Measurements from ENCODE around the gene NECAB2. TPM values are rescaled to one million over a fixed set of nuclear protein-coding genes. Genes with fewer than 3 reads are reported as not detected.

Gene NECAB2
- total and polyA plus RNA-seq, 2 experiments from 2014 or later, result 1.6 to 5.1 TPM

DNA sequence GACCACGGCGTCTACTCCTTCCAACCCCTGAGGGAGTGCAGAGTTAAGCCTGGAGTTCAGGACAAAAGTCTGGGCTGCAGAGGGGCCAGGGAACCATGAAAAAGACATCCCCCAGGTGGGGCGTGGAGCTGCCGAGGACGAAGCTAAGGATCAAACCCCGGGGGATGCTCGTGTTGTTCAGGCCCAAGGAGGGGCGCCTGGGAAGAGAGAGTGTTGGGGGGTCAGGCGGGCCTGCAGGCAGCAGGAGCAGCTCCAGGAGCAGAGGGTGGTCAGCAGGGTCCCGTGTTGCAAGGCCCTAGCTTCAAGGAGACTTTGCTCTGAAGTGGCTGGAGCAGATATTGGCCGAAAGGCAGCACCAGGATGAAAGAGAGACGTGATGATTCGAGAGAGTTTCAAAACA, 26.7 kb downstream of the NECAB2 start:
- Histone ChIP-seq H3K4me1 (ENCODE audit: insufficient read depth) (peaks cover 3% of the 10 kb centered on the region; the same call in 1 of the 2 replicates), H3K4me3 (no peak overlapping the region), H2AFZ (no peak overlapping the region), H3F3A (replicated peaks; ENCODE audit: low read depth) (no peaks in the 10 kb centered on the region), H3K27me3 (ENCODE audit: insufficient read depth) (no peaks in the 10 kb centered on the region), H3K9me2 (ENCODE audit: insufficient read depth) (no peaks in the 10 kb centered on the region), H3K79me2 (replicated peaks; ENCODE audit: insufficient read depth) (no peaks in the 10 kb centered on the region), H3K36me3 (ENCODE audit: insufficient read depth) (no peaks in the 10 kb centered on the region), H3K27ac (ENCODE audit: low read depth) (no peak overlapping the region), H4K20me1 (replicated peaks; ENCODE audit: insufficient read depth) (no peaks in the 10 kb centered on the region), H3K4me2 (no peak overlapping the region)
- Mint-ChIP-seq H3K9me3 (no peaks in the 10 kb centered on the region), H3K36me3 (ENCODE audit: low read depth) (no peaks in the 10 kb centered on the region), H3K4me3 (no peak overlapping the region), H3K27me3 (ENCODE audit: insufficient read depth, low read depth, poor library complexity) (peaks cover 18% of the 10 kb centered on the region), H3K4me1 (peaks cover 18% of the 10 kb centered on the region), H3K27ac (no peak overlapping the region)
- TF ChIP-seq NANOG (IDR thresholded peaks at IDR 0.05; ENCODE audit: borderline replicate concordance), result no peak
- no peak for TF ChIP-seq EZH2 (IDR thresholded peaks at IDR 0.05; ENCODE audit: low read depth, unreplicated experiment)
- no peak for TF ChIP-seq ZNF462 (CRISPR knock-in tag; IDR thresholded peaks at IDR 0.05)
- TF ChIP-seq, protein P1, sequence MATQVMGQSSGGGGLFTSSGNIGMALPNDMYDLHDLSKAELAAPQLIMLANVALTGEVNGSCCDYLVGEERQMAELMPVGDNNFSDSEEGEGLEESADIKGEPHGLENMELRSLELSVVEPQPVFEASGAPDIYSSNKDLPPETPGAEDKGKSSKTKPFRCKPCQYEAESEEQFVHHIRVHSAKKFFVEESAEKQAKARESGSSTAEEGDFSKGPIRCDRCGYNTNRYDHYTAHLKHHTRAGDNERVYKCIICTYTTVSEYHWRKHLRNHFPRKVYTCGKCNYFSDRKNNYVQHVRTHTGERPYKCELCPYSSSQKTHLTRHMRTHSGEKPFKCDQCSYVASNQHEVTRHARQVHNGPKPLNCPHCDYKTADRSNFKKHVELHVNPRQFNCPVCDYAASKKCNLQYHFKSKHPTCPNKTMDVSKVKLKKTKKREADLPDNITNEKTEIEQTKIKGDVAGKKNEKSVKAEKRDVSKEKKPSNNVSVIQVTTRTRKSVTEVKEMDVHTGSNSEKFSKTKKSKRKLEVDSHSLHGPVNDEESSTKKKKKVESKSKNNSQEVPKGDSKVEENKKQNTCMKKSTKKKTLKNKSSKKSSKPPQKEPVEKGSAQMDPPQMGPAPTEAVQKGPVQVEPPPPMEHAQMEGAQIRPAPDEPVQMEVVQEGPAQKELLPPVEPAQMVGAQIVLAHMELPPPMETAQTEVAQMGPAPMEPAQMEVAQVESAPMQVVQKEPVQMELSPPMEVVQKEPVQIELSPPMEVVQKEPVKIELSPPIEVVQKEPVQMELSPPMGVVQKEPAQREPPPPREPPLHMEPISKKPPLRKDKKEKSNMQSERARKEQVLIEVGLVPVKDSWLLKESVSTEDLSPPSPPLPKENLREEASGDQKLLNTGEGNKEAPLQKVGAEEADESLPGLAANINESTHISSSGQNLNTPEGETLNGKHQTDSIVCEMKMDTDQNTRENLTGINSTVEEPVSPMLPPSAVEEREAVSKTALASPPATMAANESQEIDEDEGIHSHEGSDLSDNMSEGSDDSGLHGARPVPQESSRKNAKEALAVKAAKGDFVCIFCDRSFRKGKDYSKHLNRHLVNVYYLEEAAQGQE (IDR thresholded peaks at IDR 0.05; ENCODE audit: unreplicated experiment), result no peak
- no peak for TF ChIP-seq ZNF331 (CRISPR knock-in tag; IDR thresholded peaks at IDR 0.05; ENCODE audit: low read depth)
- TF ChIP-seq CREB1 (CRISPR knock-in tag; IDR thresholded peaks at IDR 0.05; ENCODE audit: low read depth), result no peak
- no peak for TF ChIP-seq CTCF (conservative IDR thresholded peaks at IDR 0.05; ENCODE audit: low read depth in 2 of 2)
- TF ChIP-seq JUNB (IDR thresholded peaks at IDR 0.05; ENCODE audit: unreplicated experiment), result no peak
- no peak for TF ChIP-seq ETS1 (IDR thresholded peaks at IDR 0.05)
- TF ChIP-seq ZNF114 (CRISPR knock-in tag; IDR thresholded peaks at IDR 0.05), result no peak
- TF ChIP-seq POLR2AphosphoS5 (IDR thresholded peaks at IDR 0.05; ENCODE audit: low read depth), result no peak
- no peak for TF ChIP-seq STAT1 (IDR thresholded peaks at IDR 0.05; ENCODE audit: unreplicated experiment)
- no peak for TF ChIP-seq EZH2phosphoT487 (IDR thresholded peaks at IDR 0.05; ENCODE audit: unreplicated experiment)
- ATAC-seq (no peak), DNase-seq (ENCODE audit: low spot score) (no peak)

Data from GM23338 (cell line).